GM21423 (cell line): ENCODE data around the gene NPL.
A peak's percentile ranks its signal among the peaks of the same experiment; 100 is the strongest.

ENCODE experiments used
- ATAC-seq: cut with Tn5 transposase; IDR thresholded peaks from one replicate; pipeline ENCODE4 v1.9.1; 2021; ENCODE audit warnings: mild to moderate bottlenecking, moderate library complexity; ENCODE audit not compliant: unreplicated experiment

Gene NPL

DNA sequence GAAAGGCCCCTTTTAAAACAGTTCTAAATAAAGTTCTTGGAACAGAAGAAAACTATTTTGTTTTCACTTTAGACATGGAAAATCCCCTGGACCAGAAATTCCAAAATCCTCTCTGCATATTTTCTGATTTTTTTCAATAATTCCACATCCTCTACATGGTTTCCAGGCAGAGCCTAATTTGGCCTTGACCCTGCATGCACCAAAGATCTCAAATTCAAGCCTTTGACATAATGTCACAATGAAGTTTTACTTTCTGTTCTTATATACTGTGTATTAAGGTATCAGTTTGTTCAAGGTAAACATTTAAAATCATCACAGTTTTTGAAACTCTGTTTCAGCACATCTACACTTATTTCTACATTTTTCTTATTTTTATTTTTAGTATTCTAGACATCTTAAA lies 12.2 kb upstream of the NPL start:
- no peak for ATAC-seq

- no peak for ATAC-seq
These were observed 10.7 kb upstream of the NPL start for GRCh38 chr1:182778862-182779261.

DNA sequence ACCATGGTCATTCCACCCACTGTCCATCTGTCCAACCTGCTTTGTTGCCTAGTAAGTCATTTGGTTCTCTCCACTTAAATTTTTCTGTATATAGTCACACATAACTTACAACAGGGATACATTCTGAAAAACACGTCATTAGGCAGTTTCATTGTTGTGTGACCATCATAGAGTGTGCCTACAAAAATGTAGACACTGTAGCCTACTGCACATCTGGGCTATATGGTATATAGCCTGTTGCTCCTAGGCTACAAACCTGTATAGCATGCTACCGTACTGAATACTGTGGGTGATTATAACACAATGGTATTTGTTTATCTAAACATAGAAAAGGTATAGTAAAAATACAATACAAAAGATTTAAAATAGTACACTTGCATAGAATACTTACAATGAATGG lies 10.0 kb upstream of the NPL start:
- ATAC-seq, result no peak

DNA sequence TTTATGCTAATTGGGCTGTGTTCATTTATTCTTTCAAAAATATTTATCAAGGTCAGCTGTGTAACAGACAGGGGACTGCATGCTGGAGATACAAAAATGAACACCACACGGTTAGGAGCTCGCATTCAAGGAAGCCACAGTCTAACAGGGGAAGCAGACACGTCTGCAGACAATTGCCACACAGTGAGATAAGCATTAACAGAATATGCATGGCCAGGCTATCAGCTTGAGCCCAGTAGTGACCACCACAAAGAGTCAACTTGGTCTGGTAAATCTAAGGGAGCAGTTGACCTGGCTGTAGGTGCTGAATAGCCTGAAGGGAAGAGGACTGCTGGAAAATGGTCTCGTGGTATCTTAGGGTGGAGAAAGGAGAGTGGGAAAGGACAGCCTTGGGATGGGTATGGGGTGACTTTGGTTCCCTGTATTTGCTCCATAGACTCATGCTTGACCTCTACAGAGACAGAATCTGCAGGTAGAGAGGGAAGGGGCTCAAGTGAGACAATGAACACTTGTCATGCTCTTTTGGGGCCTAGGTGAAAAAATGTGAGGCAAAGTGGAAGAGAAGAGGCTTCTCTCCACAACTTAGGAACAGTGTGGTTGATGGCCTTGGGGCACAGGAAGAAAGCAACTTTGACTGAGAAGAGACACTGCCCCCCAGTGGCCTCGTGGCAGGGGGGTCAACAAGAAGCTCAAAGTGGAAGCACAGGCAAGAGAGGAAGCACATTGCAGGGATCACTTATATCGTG lies 7.6 kb upstream of the NPL start:
- peak; percentile 58 for ATAC-seq

DNA sequence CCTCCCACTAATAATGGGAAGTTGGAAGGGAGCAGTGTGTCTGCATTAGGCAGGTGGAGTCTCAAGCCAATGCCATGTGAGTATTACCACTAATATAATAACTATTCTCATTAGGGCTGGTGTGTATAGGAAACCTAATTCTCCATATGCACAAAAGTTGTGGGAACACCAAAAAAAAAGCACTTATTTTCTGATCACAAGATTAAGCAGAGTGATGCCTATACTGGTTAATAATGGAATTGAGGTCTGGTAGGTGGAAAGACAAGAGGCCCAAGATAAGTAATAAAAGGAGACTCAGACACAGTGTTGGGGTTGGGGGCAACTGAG lies 7.0 kb upstream of the NPL start:
- ATAC-seq, result no peak

- ATAC-seq, result no peak
These were observed 6.5 kb upstream of the NPL start for GRCh38 chr1:182783068-182783467.

DNA sequence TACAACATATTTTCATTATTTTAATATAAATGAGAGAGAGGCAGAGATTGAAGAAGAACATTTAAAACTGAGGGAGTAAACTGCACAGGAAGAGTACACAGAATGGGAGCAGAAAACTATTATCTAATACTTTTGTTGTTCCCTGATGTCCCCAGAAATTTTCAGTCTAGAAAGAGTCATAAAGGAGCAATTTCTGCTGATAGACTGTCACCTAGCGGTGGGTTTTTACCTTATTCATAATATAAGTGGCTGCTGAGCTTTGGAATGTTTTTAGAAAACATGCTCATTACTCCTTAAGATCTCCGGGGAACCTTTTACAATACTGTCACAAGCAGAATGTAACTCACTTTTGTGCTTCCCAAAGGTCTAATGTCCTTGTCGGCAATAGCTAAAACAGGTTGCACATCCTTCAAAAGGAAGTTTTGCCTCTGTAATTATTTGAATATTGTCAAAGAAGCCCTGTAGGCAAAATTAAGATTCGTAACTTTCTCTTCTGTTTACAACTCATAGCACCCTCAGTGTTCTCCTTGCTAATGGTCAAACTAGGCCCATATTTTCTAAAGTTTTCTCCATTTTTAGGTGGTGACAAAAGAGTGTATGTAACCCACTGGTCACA lies 4.9 kb upstream of the NPL start:
- no peak for ATAC-seq

DNA sequence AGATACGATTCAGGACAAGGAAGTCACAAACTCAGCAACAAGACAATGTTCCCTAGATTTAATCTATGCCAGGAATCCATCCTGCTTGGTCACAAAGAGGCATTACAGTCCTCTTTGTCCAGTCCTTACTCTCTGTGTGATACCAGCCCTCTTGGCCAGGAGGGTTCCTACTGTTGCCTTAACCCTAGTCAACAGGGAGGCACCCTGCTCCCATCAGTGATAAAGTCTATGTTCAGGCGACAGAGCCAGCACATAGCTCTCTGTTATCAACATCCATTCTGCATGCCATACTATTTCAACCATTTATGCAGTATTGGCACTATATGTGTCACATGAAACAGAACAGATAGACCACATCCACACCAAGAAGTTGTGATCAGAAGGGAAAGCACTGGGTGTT lies 4.4 kb upstream of the NPL start:
- ATAC-seq, result no peak

- no peak for ATAC-seq
These were observed 3.2 kb upstream of the NPL start for GRCh38 chr1:182786223-182786994.

DNA sequence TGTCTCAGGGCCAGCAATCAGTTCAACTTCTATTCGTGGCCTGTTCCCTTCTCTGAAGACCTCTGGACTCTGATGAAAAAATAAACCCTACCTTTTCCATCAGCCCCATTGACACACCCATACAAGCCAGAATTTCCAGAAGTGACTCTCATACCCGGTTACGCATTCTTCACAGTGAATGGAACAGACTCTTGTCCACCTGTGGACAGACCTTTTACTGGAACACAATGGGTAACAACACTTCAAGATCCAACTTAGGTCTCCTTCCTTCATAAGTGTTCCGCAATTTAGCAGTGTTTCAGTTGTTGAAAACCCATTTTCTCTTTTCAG lies 2.6 kb upstream of the NPL start:
- no peak for ATAC-seq

DNA sequence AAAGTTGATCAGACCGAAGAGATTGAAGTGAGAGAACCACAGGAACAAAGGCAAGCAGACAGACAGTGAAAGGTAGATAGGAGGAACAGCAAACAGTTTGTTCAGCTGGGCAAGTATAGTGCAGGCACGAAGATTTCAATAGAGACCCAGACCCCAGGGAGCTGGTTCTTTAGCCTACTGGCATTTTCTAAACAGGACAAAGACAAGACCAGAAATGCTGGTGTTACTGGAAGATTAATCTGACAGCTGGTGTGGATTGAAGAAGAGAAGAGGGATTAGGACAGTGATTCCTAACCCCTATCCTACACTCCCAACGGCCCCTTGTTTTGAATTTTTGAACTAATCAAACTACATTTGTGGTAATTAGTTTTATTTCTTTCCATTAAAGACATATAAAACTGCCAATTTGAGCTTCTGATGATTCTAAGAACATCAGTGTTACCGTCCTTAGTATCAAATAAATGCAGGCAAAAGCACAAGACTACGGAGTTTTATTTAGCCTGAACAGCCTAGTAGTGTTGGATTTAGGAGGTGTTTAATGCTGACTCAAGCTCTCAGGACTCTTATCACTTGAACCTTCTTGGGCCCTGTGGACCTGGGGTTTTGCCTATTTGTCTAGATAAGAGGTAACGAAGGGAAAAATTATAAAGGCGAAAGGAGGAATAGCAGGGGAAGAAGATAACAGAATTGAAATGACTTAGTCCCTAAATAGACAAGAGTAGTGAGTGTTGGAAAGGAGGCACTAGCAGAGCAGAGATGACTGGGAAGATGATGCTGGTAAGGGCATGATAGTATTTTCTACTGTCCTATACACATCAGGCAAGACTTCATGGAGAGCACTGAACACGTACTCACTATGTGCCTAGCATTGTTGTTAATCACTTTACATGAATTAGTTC lies 2.0 kb downstream of the NPL start:
- no peak for ATAC-seq

GRCh38 chr1:182794091-182794490 lies 4.5 kb downstream of the NPL start:
- ATAC-seq, result no peak

GRCh38 chr1:182794676-182795201 lies 5.2 kb downstream of the NPL start:
- no peak for ATAC-seq

GRCh38 chr1:182795563-182796228 lies 6.1 kb downstream of the NPL start:
- no peak for ATAC-seq

GRCh38 chr1:182802006-182802803 lies 12.6 kb downstream of the NPL start:
- no peak for ATAC-seq

- ATAC-seq, result no peak
These were observed 14.3 kb downstream of the NPL start for GRCh38 chr1:182803846-182804245.

- ATAC-seq, result no peak
These were observed 16.6 kb downstream of the NPL start for GRCh38 chr1:182806015-182806678.

DNA sequence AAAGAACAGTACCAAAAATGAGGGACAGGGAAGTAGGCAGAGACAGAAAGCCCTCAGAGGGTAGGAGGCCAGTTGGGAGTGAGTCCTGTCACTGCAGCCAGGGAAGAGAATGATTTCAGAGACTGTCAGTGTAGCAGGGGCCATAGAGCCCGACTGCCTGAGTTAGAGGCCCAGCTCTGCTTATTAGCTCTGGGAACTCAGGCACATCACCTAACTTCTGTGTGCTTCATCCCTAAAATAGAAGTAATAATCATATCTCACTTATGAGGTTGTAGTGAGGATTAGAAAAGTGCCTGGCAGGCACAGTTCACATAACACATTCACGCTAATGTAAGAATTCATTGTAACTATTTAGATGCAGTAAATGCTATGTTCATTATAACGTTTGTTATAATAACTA lies 18.3 kb downstream of the NPL start:
- no peak for ATAC-seq

DNA sequence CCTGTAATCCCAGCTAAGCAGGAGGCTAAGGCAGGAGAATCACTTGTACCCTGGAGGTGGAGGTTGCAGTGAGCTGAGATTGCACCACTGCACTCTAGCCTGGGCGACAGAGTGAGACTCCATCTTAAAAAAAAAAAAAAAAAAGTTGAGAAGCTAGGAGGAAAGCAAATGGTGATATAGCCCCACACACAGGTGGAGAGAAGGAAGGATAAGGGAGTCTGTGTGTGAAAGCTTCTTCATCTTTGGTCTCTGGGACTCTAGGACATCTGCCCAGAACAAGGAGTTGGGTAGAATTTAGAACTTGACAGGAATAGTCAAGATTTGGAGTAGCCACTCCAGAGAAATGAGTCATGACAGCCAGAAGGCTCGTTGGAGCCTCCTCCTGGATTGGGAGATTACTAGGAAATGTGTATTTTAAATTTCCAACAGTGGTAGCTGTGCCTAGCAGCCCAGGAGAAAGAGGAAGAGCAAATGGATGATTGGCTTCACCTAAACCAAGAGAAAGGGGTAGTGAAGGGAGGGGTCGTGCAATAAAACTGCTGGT lies 19.9 kb downstream of the NPL start:
- ATAC-seq, result no peak
